GM19324 (cell line): Measurements from ENCODE around the gene LAG3.

Experiments used
- ATAC-seq: cut with Tn5 transposase; IDR thresholded peaks from one replicate; pipeline ENCODE4 v1.9.1; 2021; ENCODE audit warnings: mild to moderate bottlenecking, moderate library complexity; ENCODE audit not compliant: unreplicated experiment, low FRiP score

LAG3 gene

DNA sequence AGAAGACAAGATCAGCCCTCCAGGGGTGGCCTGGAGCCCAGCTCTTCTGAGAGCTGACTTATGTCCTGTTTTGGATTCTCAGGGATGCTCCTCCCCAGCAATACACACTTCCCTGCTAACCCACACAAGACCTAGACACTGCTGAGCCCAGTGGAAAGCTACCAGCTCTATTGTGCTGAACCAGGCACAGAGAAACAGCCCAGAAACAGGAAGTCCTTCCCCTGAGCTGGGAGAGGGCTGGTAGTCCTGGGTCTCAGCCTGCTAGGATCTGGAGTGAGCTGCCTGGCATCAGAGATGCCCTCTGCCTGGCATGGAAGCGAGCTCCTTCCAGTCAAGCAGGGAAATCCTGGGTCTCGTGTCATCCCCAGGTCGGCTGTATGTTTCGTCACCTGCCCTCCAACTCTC lies 1.2 kb upstream of the LAG3 start:
- no peak for ATAC-seq

DNA sequence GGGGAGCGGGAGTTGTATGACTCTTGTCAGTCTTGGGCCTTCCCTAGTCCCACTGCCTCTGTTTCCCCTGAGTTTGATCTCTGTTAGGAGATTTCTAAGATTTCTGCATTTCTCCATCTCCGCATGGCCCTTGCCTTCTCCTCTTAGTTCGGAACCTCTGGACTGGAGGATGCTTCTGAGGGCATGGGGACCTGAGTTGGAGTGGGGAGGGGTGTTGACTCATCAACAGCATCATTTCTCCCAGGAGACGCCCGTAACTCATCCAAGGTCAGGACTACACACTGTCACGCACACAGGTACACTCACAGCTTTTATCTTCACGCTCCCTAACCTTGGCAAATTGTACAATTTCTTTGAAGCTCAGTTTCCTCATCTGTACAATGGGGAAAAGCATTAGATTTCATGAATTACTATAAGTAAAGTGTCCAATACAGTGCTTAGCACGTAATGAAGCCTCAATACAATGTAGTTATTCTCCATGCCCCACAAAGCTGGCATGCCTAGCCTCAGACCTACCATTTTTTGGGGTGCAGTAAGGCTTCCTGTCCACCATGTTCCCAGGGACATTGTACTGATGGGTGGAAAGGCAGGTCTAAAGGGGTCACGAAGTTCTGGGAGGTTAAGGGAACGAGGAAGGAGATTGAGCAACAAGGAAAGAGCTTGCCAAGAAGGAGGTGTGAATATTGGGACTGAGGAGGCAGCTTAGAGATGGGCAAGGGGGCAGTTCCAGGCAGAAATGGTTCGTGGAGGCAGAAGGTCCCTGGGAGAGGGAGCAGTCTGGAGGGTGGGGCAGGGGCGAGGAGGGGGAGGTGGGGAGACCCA lies 600 bp upstream of the LAG3 start:
- ATAC-seq, result no peak

DNA sequence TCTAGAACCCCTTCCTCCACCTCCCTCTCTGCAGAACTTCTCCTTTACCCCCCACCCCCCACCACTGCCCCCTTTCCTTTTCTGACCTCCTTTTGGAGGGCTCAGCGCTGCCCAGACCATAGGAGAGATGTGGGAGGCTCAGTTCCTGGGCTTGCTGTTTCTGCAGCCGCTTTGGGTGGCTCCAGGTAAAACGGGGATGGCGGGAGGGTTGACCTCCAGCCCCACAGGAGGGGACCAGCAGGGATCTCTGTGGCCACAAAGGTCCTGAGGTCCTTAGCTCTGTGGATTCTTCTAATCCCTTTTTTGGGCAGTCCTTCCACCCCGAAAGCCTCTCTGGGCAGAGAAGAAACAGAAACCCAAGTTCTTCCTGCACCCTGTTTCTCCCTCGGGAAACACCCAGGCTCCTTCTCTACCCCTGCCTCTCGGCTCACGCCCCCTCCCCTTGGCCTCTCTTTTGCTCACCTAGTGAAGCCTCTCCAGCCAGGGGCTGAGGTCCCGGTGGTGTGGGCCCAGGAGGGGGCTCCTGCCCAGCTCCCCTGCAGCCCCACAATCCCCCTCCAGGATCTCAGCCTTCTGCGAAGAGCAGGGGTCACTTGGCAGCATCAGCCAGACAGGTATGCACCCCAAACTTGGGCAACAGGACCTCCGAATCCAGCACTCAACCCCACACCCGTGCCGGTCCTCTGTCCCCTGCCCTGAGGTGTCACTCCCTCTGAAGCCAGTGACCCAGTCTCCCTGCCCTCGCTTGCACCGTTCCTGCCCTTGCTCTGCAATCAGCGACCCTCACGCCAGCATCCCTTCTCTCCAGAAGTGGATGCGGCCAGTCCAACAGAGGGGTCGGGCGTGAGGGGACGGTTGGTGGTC lies 638 bp downstream of the LAG3 start:
- ATAC-seq, result no peak

DNA sequence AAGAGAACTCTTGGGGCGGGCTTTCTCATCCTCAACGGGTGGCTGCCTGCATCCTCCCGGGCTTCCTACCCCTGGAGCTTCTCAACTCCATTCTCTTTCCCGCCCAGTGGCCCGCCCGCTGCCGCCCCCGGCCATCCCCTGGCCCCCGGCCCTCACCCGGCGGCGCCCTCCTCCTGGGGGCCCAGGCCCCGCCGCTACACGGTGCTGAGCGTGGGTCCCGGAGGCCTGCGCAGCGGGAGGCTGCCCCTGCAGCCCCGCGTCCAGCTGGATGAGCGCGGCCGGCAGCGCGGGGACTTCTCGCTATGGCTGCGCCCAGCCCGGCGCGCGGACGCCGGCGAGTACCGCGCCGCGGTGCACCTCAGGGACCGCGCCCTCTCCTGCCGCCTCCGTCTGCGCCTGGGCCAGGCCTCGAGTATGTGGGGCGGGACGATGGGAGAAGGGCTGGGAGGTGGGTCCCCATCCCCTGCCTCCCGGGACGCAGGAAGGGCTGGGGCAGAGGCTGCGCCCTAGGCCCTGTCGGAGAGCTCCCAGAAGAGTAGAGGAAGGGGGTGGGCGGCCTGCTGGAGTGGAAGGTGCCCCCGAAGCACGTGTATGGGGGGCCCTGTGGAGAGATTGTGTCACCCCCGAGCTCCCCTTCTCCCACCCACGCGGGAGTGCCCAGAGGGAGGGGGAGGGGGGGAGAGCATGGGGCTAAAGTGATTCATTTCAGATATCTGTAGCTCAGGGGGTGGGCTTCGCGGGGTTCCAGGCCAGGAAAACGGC lies 1.5 kb downstream of the LAG3 start:
- ATAC-seq, result no peak

GRCh38 chr12:6774499-6775062 lies 2.3 kb downstream of the LAG3 start:
- ATAC-seq, result no peak

- ATAC-seq, result no peak
Observed at GRCh38 chr12:6775185-6776174, 3.2 kb downstream of the LAG3 start.

DNA sequence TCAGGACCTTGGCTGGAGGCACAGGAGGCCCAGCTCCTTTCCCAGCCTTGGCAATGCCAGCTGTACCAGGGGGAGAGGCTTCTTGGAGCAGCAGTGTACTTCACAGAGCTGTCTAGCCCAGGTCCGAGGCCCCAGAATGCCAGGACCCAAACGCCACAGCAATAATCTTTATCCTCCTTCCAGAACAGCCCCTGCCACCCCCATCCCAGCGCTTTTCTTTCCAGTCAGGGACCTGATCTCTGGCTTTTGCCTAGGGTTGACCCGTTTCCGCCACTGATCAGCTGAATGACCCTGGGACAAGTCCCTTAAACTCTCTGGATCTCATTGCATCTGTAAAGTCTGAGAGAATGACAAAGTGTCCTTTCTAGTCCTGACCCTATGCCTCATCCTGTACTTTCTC lies 5.1 kb downstream of the LAG3 start:
- no peak for ATAC-seq

DNA sequence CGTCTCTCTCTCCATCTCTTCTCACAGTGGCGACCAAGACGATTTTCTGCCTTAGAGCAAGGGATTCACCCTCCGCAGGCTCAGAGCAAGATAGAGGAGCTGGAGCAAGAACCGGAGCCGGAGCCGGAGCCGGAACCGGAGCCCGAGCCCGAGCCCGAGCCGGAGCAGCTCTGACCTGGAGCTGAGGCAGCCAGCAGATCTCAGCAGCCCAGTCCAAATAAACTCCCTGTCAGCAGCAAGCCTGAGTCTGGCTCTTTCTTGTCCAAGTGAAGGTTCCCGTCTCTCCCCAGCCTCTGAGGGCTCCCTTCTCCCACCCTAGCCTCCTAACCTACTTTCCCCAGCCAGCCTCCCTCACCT lies 5.9 kb downstream of the LAG3 start:
- ATAC-seq, result no peak

DNA sequence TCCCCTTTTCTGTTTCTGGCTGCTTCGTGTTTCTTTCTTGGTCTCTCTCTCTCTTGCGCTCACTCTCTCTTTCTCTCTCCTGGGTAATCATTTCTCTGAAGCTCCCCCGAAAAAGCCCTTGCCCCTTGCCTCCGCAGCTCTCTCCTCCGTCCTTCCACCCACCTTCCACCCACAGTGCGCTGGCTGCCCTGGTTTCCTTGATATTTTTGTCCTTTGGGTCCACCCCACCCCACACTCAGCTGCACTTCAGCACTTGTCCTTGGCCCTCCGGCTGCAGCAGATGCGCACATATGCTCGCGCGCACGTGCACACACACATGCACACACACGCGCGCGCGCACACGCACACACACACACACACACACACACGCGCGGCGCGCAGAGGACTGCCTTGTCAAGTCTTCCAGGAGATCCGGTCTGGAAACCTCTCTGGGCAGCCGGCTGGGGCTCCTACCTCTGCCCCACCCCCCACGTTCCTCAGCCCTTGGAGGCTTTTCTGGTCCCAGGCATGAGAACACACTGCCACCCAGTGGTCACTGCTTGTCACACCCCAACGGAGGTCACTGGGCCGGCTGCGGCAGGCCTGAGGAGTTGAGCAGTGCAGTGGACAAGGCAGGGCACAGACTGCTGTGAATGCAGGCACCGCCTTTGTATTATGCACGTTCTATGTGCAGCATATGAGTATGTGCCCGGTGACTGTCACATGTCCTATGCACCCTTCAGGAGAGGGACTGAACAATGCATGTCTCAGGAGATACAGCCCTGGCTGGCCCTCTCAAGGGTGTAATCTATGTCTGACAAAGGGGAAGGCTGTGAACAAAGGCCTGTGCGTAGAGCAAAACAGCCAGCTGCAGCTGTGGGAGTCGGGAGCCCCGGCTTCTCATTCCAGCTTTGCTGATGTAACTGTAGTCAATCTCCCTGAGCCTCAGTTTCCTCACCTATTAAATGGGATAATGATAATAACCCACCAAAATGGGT lies 6.5 kb downstream of the LAG3 start:
- peak; percentile 63 for ATAC-seq

- ATAC-seq, result no peak
Observed at GRCh38 chr12:6779708-6780432, 7.5 kb downstream of the LAG3 start.

GRCh38 chr12:6780573-6780972 lies 8.3 kb downstream of the LAG3 start:
- ATAC-seq, result no peak

DNA sequence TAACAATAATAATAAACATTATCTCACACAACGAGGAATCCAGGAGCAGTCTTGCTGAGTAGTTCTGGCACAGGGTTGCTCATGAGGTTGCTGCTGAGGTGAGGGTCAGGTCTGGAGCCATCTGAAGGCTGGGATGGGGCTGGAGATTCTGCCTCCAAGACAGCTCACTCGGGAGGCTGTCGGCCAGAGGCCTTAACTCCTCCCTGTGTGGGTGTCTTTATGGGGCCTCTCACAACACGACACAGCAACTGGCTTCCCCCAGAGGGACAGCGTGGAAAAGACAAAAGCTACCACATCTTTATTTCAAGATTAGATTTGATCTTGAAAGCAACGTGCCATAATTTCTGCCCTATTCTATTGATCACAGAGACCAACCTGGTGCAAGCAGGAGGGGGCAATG lies 9.8 kb downstream of the LAG3 start:
- no peak for ATAC-seq

DNA sequence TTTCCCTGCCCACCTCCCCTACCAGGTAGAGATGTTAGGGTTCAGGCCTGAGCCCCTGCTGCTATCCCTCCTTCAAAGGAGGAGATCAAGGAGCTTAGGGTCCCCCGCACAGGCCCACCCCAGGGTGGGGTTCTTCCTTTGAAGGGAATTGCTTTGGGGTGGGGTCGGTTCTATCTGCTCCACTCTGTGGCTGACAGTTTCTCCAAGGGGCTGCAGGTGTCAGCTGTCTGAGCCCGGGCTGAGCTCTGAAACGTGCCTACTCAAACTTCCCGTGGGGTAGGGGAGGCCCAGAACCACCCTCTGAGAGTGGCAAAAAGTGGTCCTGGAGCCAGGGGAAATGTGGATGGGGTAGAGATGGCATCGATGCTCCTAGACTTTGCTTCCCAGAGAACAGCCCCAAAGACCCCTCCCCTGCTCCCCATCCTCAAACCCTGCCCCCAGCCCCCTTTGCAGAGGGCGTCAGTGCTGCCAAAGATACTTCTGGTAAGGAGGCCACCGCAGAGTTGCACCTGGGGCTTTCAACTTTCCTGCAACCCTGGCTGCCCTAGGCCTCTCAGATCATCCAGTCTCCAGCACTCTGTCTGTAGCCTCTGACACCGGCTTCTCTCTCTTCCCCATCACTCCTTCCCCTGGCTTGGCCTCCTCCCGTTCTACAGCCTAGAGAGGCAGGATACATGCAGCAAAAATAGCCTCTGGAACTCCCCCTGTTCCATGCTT lies 10.7 kb downstream of the LAG3 start:
- ATAC-seq, result no peak

GRCh38 chr12:6783828-6784227 lies 11.5 kb downstream of the LAG3 start:
- ATAC-seq, result no peak

DNA sequence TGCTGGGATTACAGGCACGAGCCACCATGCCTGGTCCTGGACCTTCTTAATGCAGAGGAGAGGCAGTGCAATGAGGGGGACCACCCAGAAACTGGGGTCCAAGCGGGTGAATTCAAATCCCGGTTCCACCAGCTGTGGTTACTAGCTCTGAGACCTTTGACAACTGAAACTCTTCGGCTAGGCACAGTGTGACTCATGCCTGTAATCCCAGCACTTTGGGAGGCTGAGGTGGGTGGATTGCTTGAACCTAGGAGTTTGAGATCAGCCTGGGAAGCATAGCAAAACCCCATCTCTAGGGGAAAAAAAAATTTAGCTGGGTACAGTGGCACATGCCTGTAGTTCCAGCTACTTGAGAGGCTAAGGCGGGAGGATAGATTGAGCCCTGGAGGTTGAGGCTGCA lies 12.0 kb downstream of the LAG3 start:
- ATAC-seq, result no peak

GRCh38 chr12:6784761-6785160 lies 12.4 kb downstream of the LAG3 start:
- no peak for ATAC-seq

- no peak for ATAC-seq
Observed at GRCh38 chr12:6786416-6787094, 14.2 kb downstream of the LAG3 start.
